K562 (cell line): ENCODE measurements around the gene SPDL1. TPM values are rescaled to one million over a fixed set of nuclear protein-coding genes. Genes with fewer than 3 reads are reported as not detected.

Experiments used
- BACH1 ChIP-seq: fragments of 200-800 bp; sonication (Bioruptor generic); IDR thresholded peaks from 2 replicates; pipeline ENCODE4 v1.6.1; 2016; ENCODE audit warnings: missing genetic modification characterization, missing compliant biosample characterization
- CTBP1 ChIP-seq: fragments of 450-650 bp; IDR thresholded peaks from 2 replicates; pipeline ENCODE4 v1.6.1; 2016; ENCODE audit warnings: borderline replicate concordance
- DMBX1 ChIP-seq: fragments of 250-450 bp; sonication (Bioruptor Pico); IDR thresholded peaks from 2 replicates; pipeline ENCODE4 v1.8.0; 2022; ENCODE audit warnings: inconsistent platforms, mild to moderate bottlenecking, moderate library complexity, borderline replicate concordance
- E2F3 ChIP-seq: fragments of 250-450 bp; sonication (Bioruptor Pico); IDR thresholded peaks from 2 replicates; pipeline ENCODE4 v1.4.0; 2020; ENCODE audit warnings: mild to moderate bottlenecking
- GTF2E2 ChIP-seq: fragments of 200-800 bp; sonication (Bioruptor generic); IDR thresholded peaks from 2 replicates; pipeline ENCODE4 v1.6.1; 2016; ENCODE audit warnings: missing genetic modification characterization, missing compliant biosample characterization
- HDAC6 ChIP-seq: IDR thresholded peaks from 2 replicates; pipeline ENCODE4 v1.6.1; 2012; ENCODE audit warnings: low read depth, mild to moderate bottlenecking, control low read depth, inconsistent platforms, low read length, moderate library complexity
- HNRNPH1 ChIP-seq: fragments of 200-400 bp; formaldehyde crosslinking; optimal IDR thresholded peaks from 2 replicates; pipeline ENCODE3; 2017; ENCODE audit warnings: low read depth, mild to moderate bottlenecking, low read length, moderate library complexity
- L3MBTL2 ChIP-seq: fragments of 450-650 bp; IDR thresholded peaks from 2 replicates; pipeline ENCODE4 v1.6.1; 2016; ENCODE audit warnings: mild to moderate bottlenecking, moderate library complexity
- NEUROD1 ChIP-seq: fragments of 150-350 bp; IDR thresholded peaks from 2 replicates; pipeline ENCODE4 v1.6.1; 2014; ENCODE audit warnings: borderline replicate concordance, low read length, low read depth; ENCODE audit not compliant: partially characterized antibody
- NR2C2 ChIP-seq, 2 experiments: fragments of 200-800 bp in 1 of 2; sonication (Bioruptor generic) in 1 of 2; sonication (generic) in 1 of 2; formaldehyde crosslinking in 1 of 2; IDR thresholded peaks; 2 replicates each; pipeline versions ENCODE4 v1.6.1 to v1.8.0; 2016 to 2022; ENCODE audit warnings: mild to moderate bottlenecking in 1 of 2, missing compliant biosample characterization in 1 of 2, missing genetic modification characterization in 1 of 2, missing genetic modification reagents in 1 of 2
- NR3C1 ChIP-seq: sonication (generic); formaldehyde crosslinking; IDR thresholded peaks from 2 replicates; pipeline ENCODE4 v1.8.1; 2022; ENCODE audit warnings: missing genetic modification reagents
- NR4A1 ChIP-seq, 2 experiments: fragments of 250-450 bp in 1 of 2; fragments of 450-650 bp in 1 of 2; sonication (Bioruptor Pico) in 1 of 2; IDR thresholded peaks; 2 replicates each; pipeline versions ENCODE4 v1.4.0 to v1.6.1; 2016 to 2020; ENCODE audit warnings: mild to moderate bottlenecking in 2 of 2, missing compliant biosample characterization in 1 of 2, missing genetic modification characterization in 1 of 2, moderate library complexity in 1 of 2
- PCBP1 ChIP-seq: fragments of 200-400 bp; formaldehyde crosslinking; IDR thresholded peaks from 2 replicates; pipeline ENCODE4 v1.6.1; 2018; ENCODE audit warnings: mild to moderate bottlenecking, low read depth, low read length; ENCODE audit not compliant: poor library complexity, severe bottlenecking
- RBBP5 ChIP-seq: fragments of 200-600 bp; sonication (generic); IDR thresholded peaks from 2 replicates; pipeline ENCODE4 v1.6.1; 2012; ENCODE audit warnings: borderline replicate concordance, mild to moderate bottlenecking, low read length, control low read depth, inconsistent platforms; ENCODE audit not compliant: insufficient read depth, poor library complexity, severe bottlenecking
- TCF7 ChIP-seq: sonication (generic); IDR thresholded peaks from 2 replicates; pipeline ENCODE4 v1.6.1; 2016; ENCODE audit warnings: antibody characterized with exemption, borderline replicate concordance
- XRCC5 ChIP-seq: fragments of 200-400 bp; formaldehyde crosslinking; IDR thresholded peaks from 2 replicates; pipeline ENCODE4 v1.6.1; 2017; ENCODE audit warnings: low read depth, mild to moderate bottlenecking, low read length
- ZFX ChIP-seq: sonication (generic); formaldehyde crosslinking; IDR thresholded peaks from 2 replicates; pipeline ENCODE4 v1.8.0; 2022; ENCODE audit warnings: mild to moderate bottlenecking, missing genetic modification reagents, moderate library complexity
- ZNF609 ChIP-seq: sonication (generic); formaldehyde crosslinking; IDR thresholded peaks from 2 replicates; pipeline ENCODE4 v1.8.1; 2023; ENCODE audit warnings: missing genetic modification reagents, mild to moderate bottlenecking, borderline replicate concordance
- polyA plus RNA-seq, 8 experiments: library from polyadenylated mRNA; depleted of rRNA in 4 of 8; stranded (reverse) in 5 of 8; unstranded in 3 of 8; fragments of >200 nt; fragmentation: Nextera tagmentation in 2 of 8; fragmentation: Illumina TruSeq in 1 of 8; extraction: Ambion mirVana in 2 of 8; extraction: Trizol in 1 of 8; gene quantifications; 2 replicates each; pipeline versions ENCODE4 v1.2.1 to v1.2.3, GENCODE V29; 2011 to 2014; ENCODE audit warnings: inconsistent platforms in 1 of 8, missing spikeins in 1 of 8
- total RNA-seq, 7 experiments: library from RNA; depleted of rRNA in 6 of 7; stranded (reverse); fragments of >200 nt in 6 of 7; fragmentation: Illumina TruSeq in 2 of 7; extraction: Trizol in 2 of 7; gene quantifications; 2 replicates each; pipeline versions ENCODE4 v1.2.1 to v1.2.3, GENCODE V29; 2011 to 2021; ENCODE audit warnings: low replicate concordance in 1 of 7
- TF ChIP-seq, protein P1 (sequence below): sonication (generic); formaldehyde crosslinking; IDR thresholded peaks from 2 replicates; pipeline ENCODE4 v1.8.0; 2022; ENCODE audit warnings: mild to moderate bottlenecking, missing genetic modification reagents

SPDL1 gene
- total and polyA plus RNA-seq, 9 of the 15 experiments (the other 6 are each of a cell fraction or from before 2014, with no cell fraction given), result 32.4 to 59.6 (median 49.0) TPM

DNA sequence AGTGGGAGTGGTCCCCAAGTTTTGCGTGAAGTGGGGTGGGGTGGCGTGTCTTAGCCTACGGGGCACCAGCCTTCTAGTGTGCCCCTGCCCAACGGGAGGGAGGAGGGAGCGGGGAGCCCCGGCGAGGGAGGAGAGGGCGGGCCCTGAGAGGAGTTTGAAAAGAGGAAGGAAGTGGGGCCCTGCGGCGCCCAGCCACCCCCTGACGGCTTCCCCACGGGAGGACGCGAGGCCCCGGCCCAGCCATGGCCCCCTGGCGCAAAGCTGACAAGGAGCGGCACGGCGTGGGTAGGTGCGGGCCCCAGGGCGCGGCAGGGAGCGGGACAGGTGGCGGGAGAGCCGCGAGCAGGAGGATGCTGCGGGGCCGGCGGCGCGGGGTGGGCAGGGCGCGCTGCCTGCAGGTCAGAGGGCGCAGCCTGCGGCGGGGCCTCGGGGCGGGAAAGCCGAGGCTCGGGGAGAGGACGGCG lies 53.5 kb downstream of the SPDL1 start, which contains the start of gene DOCK2 (continued):
- TF ChIP-seq RBBP5 (peak; percentile 56), NR3C1 (CRISPR knock-in tag) (peak; percentile 79), E2F3 (CRISPR knock-in tag) (peak; percentile 61; the same call in 1 of the 2 replicates), BACH1 (tag) (no peak), ZFX (CRISPR knock-in tag) (peak; percentile 87), NR4A1 (CRISPR knock-in tag; IDR thresholded peaks at IDR 0.05) (peak; percentile 39; the same call in 1 of the 2 replicates), NR4A1 (tag; IDR thresholded peaks at IDR 0.05) (no peak), HNRNPH1 (no peak), CTBP1 (peak; percentile 72), L3MBTL2 (peak; percentile 89), HDAC6 (no peak), NEUROD1 (no peak), TCF7 (no peak), ZNF609 (0 out of 2 replicates have a peak, but pooled peaks have one; percentile 56), NR2C2 (CRISPR knock-in tag; IDR thresholded peaks at IDR 0.05) (peak; percentile 68; the same call in 1 of the 2 replicates), NR2C2 (tag; IDR thresholded peaks at IDR 0.05) (peak; percentile 78), GTF2E2 (0 out of 2 replicates have a peak, but pooled peaks have one; percentile 44), XRCC5 (no peak), DMBX1 (CRISPR knock-in tag) (peak; percentile 25; the same call in 1 of the 2 replicates), PCBP1 (peak; percentile 33)
- TF ChIP-seq, protein P1, sequence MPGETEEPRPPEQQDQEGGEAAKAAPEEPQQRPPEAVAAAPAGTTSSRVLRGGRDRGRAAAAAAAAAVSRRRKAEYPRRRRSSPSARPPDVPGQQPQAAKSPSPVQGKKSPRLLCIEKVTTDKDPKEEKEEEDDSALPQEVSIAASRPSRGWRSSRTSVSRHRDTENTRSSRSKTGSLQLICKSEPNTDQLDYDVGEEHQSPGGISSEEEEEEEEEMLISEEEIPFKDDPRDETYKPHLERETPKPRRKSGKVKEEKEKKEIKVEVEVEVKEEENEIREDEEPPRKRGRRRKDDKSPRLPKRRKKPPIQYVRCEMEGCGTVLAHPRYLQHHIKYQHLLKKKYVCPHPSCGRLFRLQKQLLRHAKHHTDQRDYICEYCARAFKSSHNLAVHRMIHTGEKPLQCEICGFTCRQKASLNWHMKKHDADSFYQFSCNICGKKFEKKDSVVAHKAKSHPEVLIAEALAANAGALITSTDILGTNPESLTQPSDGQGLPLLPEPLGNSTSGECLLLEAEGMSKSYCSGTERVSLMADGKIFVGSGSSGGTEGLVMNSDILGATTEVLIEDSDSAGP, result no peak
